HepG2 (cell line): ENCODE data around the gene KRTCAP3. TPM values are rescaled to one million over a fixed set of nuclear protein-coding genes. Genes with fewer than 3 reads are reported as not detected.
A peak's percentile ranks its signal among the peaks of the same experiment; 100 is the strongest.

Source experiments
- ATF4 ChIP-seq, 2 experiments: fragments of 450-650 bp in 1 of 2; sonication (generic) in 1 of 2; formaldehyde crosslinking; IDR thresholded peaks; 2 replicates each; pipeline versions ENCODE4 v1.5.0 to v1.8.0; 2020 to 2022; ENCODE audit warnings: mild to moderate bottlenecking in 1 of 2, missing genetic modification reagents in 1 of 2
- CREBL2 ChIP-seq: sonication (generic); formaldehyde crosslinking; IDR thresholded peaks from 2 replicates; pipeline ENCODE4 v1.8.1; 2023; ENCODE audit warnings: missing genetic modification reagents, mild to moderate bottlenecking, borderline replicate concordance
- FOXP4 ChIP-seq: sonication (generic); formaldehyde crosslinking; IDR thresholded peaks from 2 replicates; pipeline ENCODE4 v1.4.0; 2020; ENCODE audit warnings: missing genetic modification reagents
- HMG20A ChIP-seq: IDR thresholded peaks from 2 replicates; pipeline ENCODE4 v1.6.1; 2016; ENCODE audit warnings: borderline replicate concordance
- KLF9 ChIP-seq: IDR thresholded peaks from 2 replicates; pipeline ENCODE4 v1.6.1; 2016; ENCODE audit warnings: low read depth
- MED1 ChIP-seq: sonication (generic); formaldehyde crosslinking; IDR thresholded peaks from 2 replicates; pipeline ENCODE4 v1.4.0; 2020; ENCODE audit warnings: missing genetic modification reagents
- MZF1 ChIP-seq: sonication (generic); formaldehyde crosslinking; IDR thresholded peaks from 2 replicates; pipeline ENCODE4 v1.8.1; 2023; ENCODE audit warnings: mild to moderate bottlenecking, missing genetic modification reagents, borderline replicate concordance
- NPAS2 ChIP-seq: sonication (generic); formaldehyde crosslinking; IDR thresholded peaks from 2 replicates; pipeline ENCODE4 v1.8.0; 2022; ENCODE audit warnings: mild to moderate bottlenecking, missing genetic modification reagents, borderline replicate concordance
- PCBP1 ChIP-seq: fragments of 200-400 bp; formaldehyde crosslinking; IDR thresholded peaks from 2 replicates; pipeline ENCODE4 v1.6.1; 2017; ENCODE audit warnings: mild to moderate bottlenecking, low read depth, low read length, borderline replicate concordance
- TFDP1 ChIP-seq: IDR thresholded peaks from 2 replicates; pipeline ENCODE4 v1.6.1; 2016; ENCODE audit warnings: missing compliant biosample characterization, missing genetic modification reagents, borderline replicate concordance
- TSC22D2 ChIP-seq: sonication (generic); formaldehyde crosslinking; IDR thresholded peaks from 2 replicates; pipeline ENCODE4 v1.5.1; 2020; ENCODE audit warnings: missing genetic modification reagents, mild to moderate bottlenecking, borderline replicate concordance
- ZFP91 ChIP-seq: sonication (generic); formaldehyde crosslinking; IDR thresholded peaks from 2 replicates; pipeline ENCODE4 v1.9.0; 2022; ENCODE audit warnings: missing genetic modification reagents, mild to moderate bottlenecking, borderline replicate concordance
- ZMYM2 ChIP-seq: sonication (generic); formaldehyde crosslinking; IDR thresholded peaks from 2 replicates; pipeline ENCODE4 v1.8.0; 2022; ENCODE audit warnings: mild to moderate bottlenecking, missing genetic modification reagents
- ZNF101 ChIP-seq: sonication (generic); formaldehyde crosslinking; IDR thresholded peaks from 2 replicates; pipeline ENCODE4 v1.4.0; 2020; ENCODE audit warnings: mild to moderate bottlenecking, low read depth, missing genetic modification reagents, borderline replicate concordance
- polyA plus RNA-seq, 8 experiments: library from polyadenylated mRNA; depleted of rRNA in 3 of 8; stranded (reverse) in 7 of 8; unstranded in 1 of 8; fragments of >200 nt; fragmentation: Illumina TruSeq in 4 of 8; extraction: Trizol in 4 of 8; gene quantifications; 2 replicates each; pipeline versions ENCODE4 v1.2.1 to v1.2.3, GENCODE V29; 2011 to 2016; ENCODE audit warnings: low read depth in 4 of 8, missing spikeins in 1 of 8, mixed read lengths in 1 of 8; ENCODE audit not compliant: insufficient read depth in 1 of 8
- total RNA-seq, 5 experiments: library from RNA; depleted of rRNA; stranded (reverse); fragments of >200 nt; fragmentation: Illumina TruSeq; extraction: Trizol; gene quantifications; 2 replicates each; pipeline ENCODE4 v1.2.3, GENCODE V29; 2016; ENCODE audit warnings: low read depth in 1 of 5

KRTCAP3 gene
- total and polyA plus RNA-seq, 2 of the 13 experiments (the other 11 are each of a cell fraction or from before 2014, with no cell fraction given), result 2.1 to 4.5 TPM

- TF ChIP-seq ZMYM2 (CRISPR knock-in tag), result no peak
- no peak for TF ChIP-seq MED1 (CRISPR knock-in tag)
- no peak for TF ChIP-seq CREBL2 (CRISPR knock-in tag)
- TF ChIP-seq MZF1, result no peak
- no peak for TF ChIP-seq NPAS2 (CRISPR knock-in tag)
- TF ChIP-seq ZFP91 (CRISPR knock-in tag), result peak; percentile 83; the same call in 1 of the 2 replicates
- TF ChIP-seq TSC22D2, result 0 out of 2 replicates have a peak, but pooled peaks have one; percentile 20
- TF ChIP-seq FOXP4 (CRISPR knock-in tag), result peak; percentile 18; the same call in 1 of the 2 replicates
- peak; percentile 86; the same call in 1 of the 2 replicates for TF ChIP-seq TFDP1 (CRISPR knock-in tag)
- 0 out of 2 replicates have a peak, but pooled peaks have one; percentile 25 for TF ChIP-seq HMG20A (CRISPR knock-in tag)
- TF ChIP-seq ATF4 (CRISPR knock-in tag; IDR thresholded peaks at IDR 0.05), result peak in 1 of 2 experiments; percentile 31; a peak in 1 of 4 replicates
- TF ChIP-seq KLF9, result peak; percentile 71; the same call in 1 of the 2 replicates
- TF ChIP-seq PCBP1, result no peak
- TF ChIP-seq ZNF101 (CRISPR knock-in tag), result no peak
These were observed 47.6 kb downstream of the KRTCAP3 start, which contains the start of gene IFT172 (continued) for GRCh38 chr2:27489498-27490397.
